Cardiac muscle cell (in vitro differentiated cells and primary cell): Measurements from ENCODE around the gene RNF44. TPM values are rescaled to one million over a fixed set of nuclear protein-coding genes. Genes with fewer than 3 reads are reported as not detected.

Experiments used
- DNase-seq, 2 donors: peaks; one replicate each; pipeline versions ENCODE4 v3.0.0 to v3.0.0-alpha.2; 2010 to 2017; ENCODE audit warnings: low read depth in 1 of 2, low spot score in 1 of 2
- H3K27ac ChIP-seq: fragments of 200-600 bp; sonication (generic); 2 replicates; pipeline ENCODE4 v1.5.1; 2016
- H3K27me3 ChIP-seq: fragments of 200-600 bp; sonication (generic); 2 replicates; pipeline ENCODE4 v1.6.0; 2016; ENCODE audit warnings: control low read depth
- H3K36me3 ChIP-seq: fragments of 200-600 bp; sonication (generic); 2 replicates; pipeline ENCODE4 v1.5.1; 2016; ENCODE audit warnings: control low read depth
- H3K4me1 ChIP-seq: fragments of 200-600 bp; sonication (generic); 2 replicates; pipeline ENCODE4 v1.8.1; 2017; ENCODE audit warnings: low read depth, mild to moderate bottlenecking, mixed run types
- H3K4me3 ChIP-seq: fragments of 200-600 bp; sonication (generic); 2 replicates; pipeline ENCODE4 v1.5.1; 2016; ENCODE audit warnings: mild to moderate bottlenecking
- H3K9me3 ChIP-seq: fragments of 200-600 bp; sonication (generic); 2 replicates; pipeline ENCODE4 v1.5.1; 2017; ENCODE audit warnings: low read depth, mild to moderate bottlenecking, control low read depth
- polyA plus RNA-seq: library from polyadenylated mRNA; unstranded; fragments of >200 nt; fragmentation: Nextera tagmentation; extraction: Ambion mirVana; gene quantifications from 2 replicates; pipeline ENCODE4 v1.2.1, GENCODE V29; 2016
- total RNA-seq: library from RNA; depleted of rRNA; stranded (reverse); fragments of >200 nt; gene quantifications from 2 replicates; pipeline ENCODE4 v1.2.3, GENCODE V29; 2016
- TF ChIP-seq, protein P1 (sequence below): IDR thresholded peaks from 2 replicates; pipeline ENCODE4 v1.5.1; 2012; ENCODE audit warnings: low read depth, mild to moderate bottlenecking, low read length

The RNF44 gene
- total and polyA plus RNA-seq, 2 experiments from 2014 or later = 16.1 to 77.6 TPM

DNA sequence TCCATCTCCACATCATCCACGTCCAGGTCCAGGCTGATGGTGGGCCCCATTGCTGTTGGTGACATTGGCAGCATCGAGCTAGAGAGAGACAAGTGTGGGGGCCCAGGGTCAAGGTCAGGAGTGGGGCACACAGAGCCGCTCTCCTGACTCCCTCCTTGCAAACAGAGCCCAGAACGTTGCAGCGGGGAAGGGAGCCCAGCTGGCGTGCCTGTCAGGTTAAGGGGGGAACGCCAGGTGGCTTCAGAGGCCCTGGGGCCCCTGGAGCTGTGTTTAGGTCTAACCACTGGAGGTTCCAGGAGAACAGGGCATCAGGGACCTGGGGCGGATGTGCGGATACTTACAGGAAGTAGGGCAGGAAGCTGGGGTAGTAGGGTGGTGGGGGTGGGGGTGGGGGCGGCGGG, 7.5 kb downstream of the RNF44 start:
- peaks cover 16% of the 10 kb centered on the region for H3K4me1 ChIP-seq
- H3K27me3 ChIP-seq = no peaks in the 10 kb centered on the region
- H3K4me3 ChIP-seq = no peak overlapping the region
- no peak for DNase-seq
- no peak overlapping the region for H3K27ac ChIP-seq
- H3K9me3 ChIP-seq = no peaks in the 10 kb centered on the region
- peaks cover 31% of the 10 kb centered on the region for H3K36me3 ChIP-seq
- TF ChIP-seq, protein P1, sequence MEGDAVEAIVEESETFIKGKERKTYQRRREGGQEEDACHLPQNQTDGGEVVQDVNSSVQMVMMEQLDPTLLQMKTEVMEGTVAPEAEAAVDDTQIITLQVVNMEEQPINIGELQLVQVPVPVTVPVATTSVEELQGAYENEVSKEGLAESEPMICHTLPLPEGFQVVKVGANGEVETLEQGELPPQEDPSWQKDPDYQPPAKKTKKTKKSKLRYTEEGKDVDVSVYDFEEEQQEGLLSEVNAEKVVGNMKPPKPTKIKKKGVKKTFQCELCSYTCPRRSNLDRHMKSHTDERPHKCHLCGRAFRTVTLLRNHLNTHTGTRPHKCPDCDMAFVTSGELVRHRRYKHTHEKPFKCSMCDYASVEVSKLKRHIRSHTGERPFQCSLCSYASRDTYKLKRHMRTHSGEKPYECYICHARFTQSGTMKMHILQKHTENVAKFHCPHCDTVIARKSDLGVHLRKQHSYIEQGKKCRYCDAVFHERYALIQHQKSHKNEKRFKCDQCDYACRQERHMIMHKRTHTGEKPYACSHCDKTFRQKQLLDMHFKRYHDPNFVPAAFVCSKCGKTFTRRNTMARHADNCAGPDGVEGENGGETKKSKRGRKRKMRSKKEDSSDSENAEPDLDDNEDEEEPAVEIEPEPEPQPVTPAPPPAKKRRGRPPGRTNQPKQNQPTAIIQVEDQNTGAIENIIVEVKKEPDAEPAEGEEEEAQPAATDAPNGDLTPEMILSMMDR = no peak

DNA sequence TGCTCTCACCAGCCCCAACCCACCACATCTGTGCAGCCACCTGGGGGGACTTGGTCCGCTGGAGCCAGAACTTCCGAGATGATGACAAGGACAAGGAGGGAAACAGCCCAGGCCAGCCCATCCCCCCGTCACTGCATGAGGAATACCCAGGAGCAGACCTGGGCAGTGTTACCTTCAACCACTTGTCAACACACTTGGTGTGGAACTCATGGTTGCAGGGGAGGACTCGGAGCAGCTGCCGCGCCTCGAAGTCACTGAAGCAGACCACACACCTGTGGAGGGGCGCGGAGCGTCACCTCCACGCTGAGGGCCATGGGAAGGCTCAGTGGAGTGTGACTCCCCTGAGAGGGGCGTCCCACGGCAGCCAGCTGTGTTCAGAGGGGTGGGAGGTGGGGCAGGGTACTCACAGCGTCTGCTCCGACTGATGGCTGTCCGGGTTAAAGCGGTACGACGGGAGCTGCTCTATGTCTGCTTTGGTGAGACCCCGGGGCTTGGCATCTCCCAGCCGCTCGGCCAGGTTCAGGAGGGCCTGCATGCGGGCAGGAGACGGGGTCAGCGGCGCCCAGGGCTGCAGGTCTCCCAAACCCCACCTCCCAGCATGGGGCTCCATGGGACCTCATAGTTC, 8.0 kb downstream of the RNF44 start:
- H3K36me3 ChIP-seq = peaks cover 31% of the 10 kb centered on the region
- no peak for DNase-seq
- TF ChIP-seq, protein P1 = no peak

DNA sequence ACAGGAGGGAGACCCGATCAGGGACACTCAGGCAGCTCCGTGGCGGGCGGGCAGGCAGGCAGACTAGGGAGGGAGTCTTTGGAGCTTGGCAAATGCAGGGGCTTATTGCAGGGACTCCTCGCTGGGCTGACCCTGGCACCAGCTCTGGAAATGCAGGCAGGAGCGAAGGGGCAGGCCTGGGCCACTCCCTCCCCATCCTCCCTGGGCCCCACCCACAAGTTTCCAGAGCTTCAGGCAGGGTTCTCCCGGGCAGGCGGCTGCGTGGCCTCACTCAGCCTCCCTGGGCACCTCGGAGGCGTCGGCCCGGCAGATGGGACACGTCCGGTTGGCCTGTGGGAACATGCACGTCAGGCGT, 8.5 kb downstream of the RNF44 start:
- no peak overlapping the region for H3K4me3 ChIP-seq
- TF ChIP-seq, protein P1 = no peak
- H3K4me1 ChIP-seq = peaks cover 7% of the 10 kb centered on the region
- H3K36me3 ChIP-seq = peaks cover 31% of the 10 kb centered on the region
- no peak for DNase-seq
- H3K27me3 ChIP-seq = no peaks in the 10 kb centered on the region
- H3K9me3 ChIP-seq = no peaks in the 10 kb centered on the region
- H3K27ac ChIP-seq = peak overlapping the region; percentile 13

More for the DNA sequence above, 8.0 kb downstream of the RNF44 start:
- Histone ChIP-seq H3K9me3 (no peaks in the 10 kb centered on the region), H3K27me3 (no peaks in the 10 kb centered on the region), H3K4me1 (peaks cover 12% of the 10 kb centered on the region), H3K4me3 (no peak overlapping the region), H3K27ac (peak overlapping the region; percentile 13)

DNA sequence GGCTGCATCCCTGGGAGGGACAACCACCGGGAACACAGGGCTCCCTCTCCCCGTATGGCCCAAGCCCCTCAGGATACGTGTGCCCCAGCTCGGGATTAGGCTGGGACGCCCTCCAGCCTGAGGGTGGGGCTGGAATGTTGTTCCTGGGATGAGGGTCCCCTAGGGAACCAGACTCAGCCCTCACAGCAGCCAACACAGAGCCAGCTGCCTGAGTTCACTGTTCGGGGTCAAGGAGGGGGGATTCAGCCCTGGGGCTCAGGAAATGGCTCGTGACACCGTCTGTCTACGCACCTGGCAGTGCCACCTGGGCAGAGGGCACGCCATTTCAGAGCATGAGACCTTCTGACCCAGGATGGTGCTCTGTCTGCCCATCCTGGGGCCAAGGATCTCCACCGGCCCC, 8.9 kb downstream of the RNF44 start:
- Histone ChIP-seq H3K27me3 (no peaks in the 10 kb centered on the region), H3K9me3 (no peaks in the 10 kb centered on the region), H3K4me1 (peaks cover 2% of the 10 kb centered on the region), H3K27ac (no peak overlapping the region), H3K36me3 (peaks cover 31% of the 10 kb centered on the region), H3K4me3 (no peak overlapping the region)
- TF ChIP-seq, protein P1 = no peak
- no peak for DNase-seq

DNA sequence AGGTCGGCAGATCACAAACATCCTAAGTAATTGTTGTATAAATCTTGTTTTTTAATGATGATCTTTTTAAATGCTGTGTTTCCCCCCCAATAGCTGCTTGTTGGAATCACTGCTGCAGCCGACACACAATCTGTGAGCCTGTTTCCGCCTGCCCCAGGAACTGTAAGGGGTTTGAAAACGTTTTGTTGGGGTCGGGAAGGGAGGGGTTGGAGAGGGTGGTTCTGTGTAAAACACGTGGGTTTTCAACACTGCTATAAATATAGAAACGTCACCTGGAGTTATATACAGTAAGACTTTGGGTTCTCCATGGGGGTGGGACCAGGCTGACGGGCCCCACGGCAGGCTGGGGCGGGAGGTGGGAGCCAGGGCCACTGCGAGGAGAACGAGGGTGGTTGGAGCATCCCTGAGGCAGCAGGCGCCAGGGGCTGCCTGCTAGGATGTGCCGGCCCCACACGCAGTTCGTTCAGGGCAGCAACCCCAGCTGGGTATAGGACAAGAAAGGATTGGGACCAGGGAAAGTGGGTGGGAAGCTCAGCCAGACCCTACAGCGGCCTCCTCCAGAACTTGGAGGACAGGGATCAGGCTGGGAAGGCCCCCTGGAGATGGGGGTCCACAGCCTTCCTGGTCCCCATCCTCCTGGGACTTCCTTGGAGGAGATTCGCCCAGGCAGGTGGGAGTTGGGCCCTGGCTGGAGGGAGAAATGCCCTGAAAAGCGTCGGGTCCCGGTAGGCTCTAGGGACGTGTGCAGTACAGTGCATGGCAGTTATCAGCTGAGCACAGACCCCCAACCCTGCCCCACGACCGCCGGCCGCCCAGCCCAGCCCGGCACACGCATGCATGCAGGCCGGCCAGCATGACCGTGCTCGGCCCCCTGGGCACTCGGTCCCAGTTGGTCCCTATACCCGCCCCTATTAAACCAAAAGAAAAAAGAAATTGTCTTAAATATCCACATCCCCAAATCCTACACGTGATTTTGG, 9.7 kb downstream of the RNF44 start:
- no peaks in the 10 kb centered on the region for H3K9me3 ChIP-seq
- H3K4me3 ChIP-seq = no peak overlapping the region
- no peaks in the 10 kb centered on the region for H3K4me1 ChIP-seq
- DNase-seq = no peak
- peak overlapping the region; percentile 41 for H3K27ac ChIP-seq
- peaks cover 31% of the 10 kb centered on the region for H3K36me3 ChIP-seq
- no peaks in the 10 kb centered on the region for H3K27me3 ChIP-seq
- TF ChIP-seq, protein P1 = no peak
